Stimulated activated CD4-positive, alpha-beta T cell treated with anti-CD3 and anti-CD28 coated beads, Interleukin-2, amount 100 ng/mL, for 24 hours (primary cell): ENCODE measurements around the gene FGFRL1.
A peak's percentile ranks its signal among the peaks of the same experiment; 100 is the strongest.

ENCODE experiments used
- DNase-seq, 2 donors: peaks; one replicate each; pipeline ENCODE4 v3.0.0-alpha.2; 2020

FGFRL1 gene

GRCh38 chr4:1011022-1011665 is at the start of gene FGFRL1:
FGFRL1 (plus strand) TSS chr4:1011626; CDS start chr4:1012486, 860 bp downstream.
- DNase-seq: peak; percentile 92 to 97

DNA sequence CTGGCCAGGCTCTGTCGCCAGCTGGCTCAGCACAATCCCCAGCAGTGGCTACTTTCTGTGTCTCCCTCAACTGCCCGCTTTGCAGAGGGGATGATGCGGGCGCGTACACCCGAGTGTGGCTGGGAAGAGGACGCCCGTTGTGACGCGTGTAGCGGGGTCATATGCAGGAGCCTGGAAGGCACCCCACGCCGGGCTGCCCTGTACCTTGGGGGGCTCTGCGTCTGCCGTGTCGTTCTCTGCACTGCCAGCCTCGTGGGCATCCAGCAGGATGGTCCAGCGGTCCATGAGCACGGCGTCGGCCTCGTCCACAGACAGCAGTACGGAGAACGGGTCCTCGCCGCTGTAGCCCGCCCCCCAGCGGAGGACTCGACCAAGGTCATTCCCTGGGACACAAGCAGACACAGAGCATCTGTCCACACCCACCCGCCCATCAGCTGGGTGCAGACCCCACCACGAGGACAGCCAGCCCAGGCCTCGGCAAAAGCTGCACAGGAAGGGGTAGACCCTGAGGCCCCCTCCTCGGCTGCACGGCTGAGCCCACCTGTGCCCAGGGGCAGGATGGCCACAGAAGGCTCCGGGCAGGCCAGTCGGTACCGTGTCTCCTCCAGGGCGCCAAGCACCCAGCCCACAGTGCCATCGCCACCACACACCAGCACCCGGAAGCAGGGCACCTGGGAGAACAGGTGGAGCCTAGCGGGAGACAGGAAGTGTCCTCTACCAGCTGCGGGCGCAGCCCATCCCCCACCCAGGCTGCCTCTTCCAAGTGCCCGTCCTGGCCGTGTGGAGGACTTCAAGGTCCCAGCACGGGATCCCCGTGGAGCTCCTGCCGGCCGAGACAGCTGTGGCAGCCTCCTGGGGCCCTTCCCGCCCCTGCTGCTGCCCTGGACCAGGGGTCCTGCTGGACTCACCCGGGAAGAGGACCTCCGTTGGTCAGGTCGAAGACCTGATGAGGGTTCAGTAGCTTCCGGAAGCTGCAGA is 48.9 kb upstream of the FGFRL1 start:
- no peak for DNase-seq

GRCh38 chr4:963276-964225 is 47.9 kb upstream of the FGFRL1 start:
- no peak for DNase-seq

DNA sequence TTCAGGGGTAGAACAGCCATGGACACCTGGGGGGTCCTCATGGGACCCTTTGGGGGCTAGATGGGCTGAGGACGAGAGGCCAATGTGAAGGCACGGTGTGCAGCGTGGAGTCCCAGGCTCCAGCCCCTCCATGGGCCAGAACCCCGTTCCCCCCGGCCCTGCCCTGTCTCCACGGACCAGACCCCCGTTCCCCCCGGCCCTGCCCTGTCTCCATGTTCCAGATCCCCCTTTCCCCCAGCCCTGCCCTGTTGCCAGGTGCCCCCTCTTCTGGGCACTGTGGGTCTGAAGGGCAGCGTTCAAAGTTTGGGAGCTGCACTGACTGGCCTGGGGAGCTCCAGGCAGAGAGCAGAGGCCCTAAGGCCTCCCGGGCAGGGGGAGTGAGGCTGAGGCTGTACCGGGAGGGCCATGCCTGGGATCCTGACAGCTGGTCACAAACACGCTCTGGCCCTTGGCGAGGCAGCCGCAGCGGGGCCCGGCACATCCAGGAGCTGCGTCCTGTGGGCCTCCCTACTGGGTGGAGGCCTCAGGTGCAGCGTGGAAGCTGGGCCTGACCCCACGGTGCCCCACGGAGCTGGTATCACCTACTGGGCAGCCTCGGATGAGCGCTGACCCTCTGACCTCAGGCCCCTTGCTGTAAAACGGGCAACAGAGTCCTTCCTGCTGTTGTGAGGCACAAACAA is 46.9 kb upstream of the FGFRL1 start:
- no peak for DNase-seq

- DNase-seq: no peak
Observed at GRCh38 chr4:965048-965765, 46.2 kb upstream of the FGFRL1 start.

- DNase-seq: no peak
Observed at GRCh38 chr4:965766-966134, 45.7 kb upstream of the FGFRL1 start.

- no peak for DNase-seq
Observed at GRCh38 chr4:966266-967112, 44.9 kb upstream of the FGFRL1 start.

GRCh38 chr4:967113-968104 is 44.0 kb upstream of the FGFRL1 start:
- DNase-seq: no peak

GRCh38 chr4:968221-968620 is 43.2 kb upstream of the FGFRL1 start:
- no peak for DNase-seq

- DNase-seq: no peak
Observed at GRCh38 chr4:968621-969394, 42.6 kb upstream of the FGFRL1 start.

DNA sequence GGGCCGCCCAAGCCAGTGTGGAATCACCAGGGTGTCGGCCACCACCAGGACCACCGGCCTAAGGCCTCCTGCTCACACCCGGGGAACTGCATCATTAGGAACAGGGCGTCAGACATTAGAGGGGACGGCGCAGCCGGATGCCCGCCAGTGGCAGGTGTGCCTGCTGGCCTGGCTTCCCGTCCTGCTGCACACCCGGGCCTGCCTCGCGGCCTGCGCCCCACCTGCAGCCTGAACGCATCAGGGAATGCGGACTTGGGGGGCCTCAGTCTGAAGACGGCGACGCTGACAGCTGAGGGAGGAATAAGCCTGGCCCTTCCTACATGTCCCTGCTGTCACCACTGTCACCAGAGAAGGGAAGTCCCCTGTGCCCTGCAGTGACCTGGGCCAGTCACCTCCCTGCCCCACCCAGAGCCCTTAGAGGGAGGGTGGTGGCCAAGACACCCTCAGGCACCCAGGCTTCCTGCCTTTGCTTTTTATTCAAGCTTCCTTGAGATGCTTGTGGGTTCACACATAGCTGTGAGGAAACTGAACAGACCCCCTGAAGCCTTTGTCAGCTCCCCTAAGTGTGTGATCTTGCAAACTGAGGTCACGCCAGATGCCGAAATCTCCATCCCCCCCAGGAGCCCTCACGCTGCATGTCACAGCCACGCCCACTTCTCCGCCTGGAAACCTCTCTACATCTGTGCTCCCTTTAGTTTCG is 41.2 kb upstream of the FGFRL1 start:
- no peak for DNase-seq

DNA sequence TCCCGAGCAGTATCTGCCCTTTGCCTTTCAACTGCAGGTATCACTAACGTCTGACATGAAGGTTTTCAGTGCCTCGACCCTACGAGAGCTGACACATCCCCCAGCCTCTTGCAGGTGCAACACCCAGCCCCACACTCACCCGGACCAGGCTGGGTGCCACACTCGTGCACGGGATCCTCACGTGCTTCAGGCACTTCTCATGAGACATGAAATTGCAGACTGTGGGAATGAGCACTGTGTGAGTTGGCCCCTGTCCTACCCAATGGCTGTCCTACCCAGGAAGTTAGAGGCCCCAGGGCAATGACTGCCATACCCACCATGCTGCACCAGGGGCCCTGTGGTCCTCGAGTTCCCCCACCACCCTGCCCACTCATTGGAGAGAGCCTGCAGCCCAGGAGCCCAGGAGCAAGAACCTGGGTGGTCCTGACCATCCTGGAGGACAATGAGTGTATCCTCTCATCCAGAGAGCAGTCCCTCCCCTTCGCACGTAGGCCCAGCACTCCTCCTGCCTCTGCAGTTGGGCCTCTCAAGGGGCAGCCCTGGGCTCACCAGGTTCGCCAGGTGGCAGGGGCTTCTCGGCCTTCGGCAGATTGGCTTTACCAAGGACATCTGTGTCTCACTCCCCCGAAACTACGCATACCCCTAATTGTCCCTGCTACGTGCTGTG is 40.4 kb upstream of the FGFRL1 start:
- no peak for DNase-seq

DNA sequence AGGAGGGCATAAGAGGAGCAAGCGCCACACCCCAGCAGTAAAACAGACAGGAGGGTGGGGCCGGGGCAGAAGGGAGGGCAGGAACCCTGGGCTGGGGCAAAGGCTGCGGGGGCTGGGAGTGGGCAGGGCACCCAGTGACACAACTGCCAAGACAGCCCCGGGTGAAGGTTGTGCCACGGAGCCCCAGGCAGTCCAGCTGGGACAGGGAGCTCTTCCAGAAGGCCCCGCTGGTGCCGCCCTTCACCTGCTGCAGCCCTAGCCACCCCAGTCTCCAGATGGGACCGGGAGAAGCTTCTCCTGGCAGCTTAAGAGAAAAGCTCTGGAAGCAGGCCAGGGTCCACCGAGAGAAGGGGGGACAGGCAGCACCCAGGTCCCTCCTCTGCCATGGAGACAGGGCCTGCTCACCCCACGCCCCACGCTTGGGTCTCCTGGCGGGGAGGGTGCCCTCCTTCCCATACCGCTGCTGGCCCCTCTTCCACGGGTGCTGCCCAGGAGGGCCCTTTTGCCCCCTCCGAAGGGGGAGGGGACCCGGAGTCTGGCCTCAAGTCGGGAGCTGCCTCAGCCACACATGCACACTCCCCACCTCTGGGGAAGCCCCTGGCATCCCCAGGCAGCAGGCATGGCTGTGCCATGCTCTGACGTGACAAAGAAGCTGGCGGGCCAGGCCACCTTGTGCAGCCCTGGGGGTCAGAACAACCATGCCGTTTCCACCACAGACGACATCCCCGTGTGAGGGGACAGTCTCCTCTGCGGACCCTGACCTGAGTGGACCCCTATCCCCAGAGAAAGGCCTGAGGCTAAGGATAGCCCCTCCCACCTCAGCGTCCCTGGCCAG is 39.5 kb upstream of the FGFRL1 start:
- no peak for DNase-seq

DNA sequence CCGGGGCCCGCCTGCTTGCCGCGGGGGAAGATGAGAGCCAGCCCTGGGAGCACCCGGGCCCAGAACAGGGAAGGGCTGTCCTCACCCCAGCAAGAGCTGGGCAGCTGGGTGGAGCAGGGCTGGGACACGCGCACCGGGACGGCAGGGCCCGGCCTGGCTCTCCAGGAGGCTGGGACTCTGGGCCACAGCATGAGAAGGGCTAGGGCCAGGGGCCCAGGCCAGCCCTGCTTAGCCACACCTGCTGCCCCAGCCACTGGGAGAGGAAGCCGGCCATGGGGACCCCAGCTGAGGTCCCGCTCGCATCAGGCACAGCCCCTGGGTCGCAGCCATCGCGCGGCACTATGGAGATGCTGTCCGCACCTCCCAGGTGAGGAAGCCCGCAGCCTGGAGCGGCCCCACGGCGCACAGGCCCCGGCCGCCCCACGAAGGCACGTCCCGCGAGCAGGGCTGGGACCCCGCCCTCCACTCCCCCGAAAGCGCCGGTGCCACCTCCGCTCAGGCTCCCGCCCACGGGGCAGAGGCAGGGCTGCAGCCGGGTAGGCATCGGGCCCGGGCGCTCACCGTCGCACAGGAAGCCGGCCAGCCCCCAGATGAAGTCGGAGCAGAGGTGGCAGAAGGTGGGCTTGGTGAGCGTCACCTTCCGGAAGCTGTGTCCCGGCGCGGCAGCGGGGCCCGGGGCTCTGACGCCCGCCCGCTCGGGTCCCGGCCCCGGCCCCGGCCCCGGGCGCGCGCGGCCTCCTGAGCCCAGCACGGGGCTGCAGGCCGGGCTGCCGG is 38.6 kb upstream of the FGFRL1 start:
- peak; percentile 62 to 63 for DNase-seq
